Stimulated activated CD4-positive, alpha-beta T cell treated with anti-CD3 and anti-CD28 coated beads, Interleukin-12 subunit alpha, Interleukin-12 subunit beta, amount 100 ng/mL, for 48 hours (primary cell): Measurements from ENCODE around the gene AHSA1.

Source experiments
- DNase-seq, 3 donors: peaks; one replicate each; pipeline ENCODE4 v3.0.0-alpha.2; 2020; ENCODE audit warnings: low read depth in 2 of 3, low spot score in 1 of 3

AHSA1 gene

GRCh38 chr14:77507762-77508161 is 49.9 kb downstream of the AHSA1 start:
- DNase-seq = no peak

GRCh38 chr14:77508249-77508648 is 50.4 kb downstream of the AHSA1 start:
- DNase-seq = no peak

- no peak for DNase-seq
These were observed 51.0 kb downstream of the AHSA1 start for GRCh38 chr14:77508876-77509275.

- no peak for DNase-seq
These were observed 51.5 kb downstream of the AHSA1 start for GRCh38 chr14:77509366-77509765.

GRCh38 chr14:77511486-77512162 is 53.7 kb downstream of the AHSA1 start:
- no peak for DNase-seq

GRCh38 chr14:77516126-77516525 is 58.2 kb downstream of the AHSA1 start:
- DNase-seq = no peak
